Lower leg skin (tissue), 4 donors: ENCODE results near the gene NPHS1. TPM values are rescaled to one million over a fixed set of nuclear protein-coding genes. Genes with fewer than 3 reads are reported as not detected.
A peak's percentile ranks its signal among the peaks of the same experiment; 100 is the strongest.
"Not testable (repeated sequence)": the region's sequence is repeated elsewhere in the genome, so short reads cannot be mapped to it uniquely, and the experiment has no call there.

Experiments used
- DNase-seq, 2 donors: peaks; one replicate each; pipeline ENCODE4 v3.0.0-alpha.2; 2019; ENCODE audit warnings: low spot score in 2 of 2
- H3K4me3 ChIP-seq: fragments of 200-600 bp; sonication (generic); 2 replicates; pipeline ENCODE4 v1.5.1; 2017; ENCODE audit warnings: mild to moderate bottlenecking, low read depth; ENCODE audit not compliant: poor library complexity, severe bottlenecking
- CTCF ChIP-seq, 3 donors: fragments of 450-650 bp; IDR thresholded peaks; one replicate each; pipeline ENCODE4 v1.5.1; 2016; ENCODE audit warnings: antibody characterized with exemption in 3 of 3, mild to moderate bottlenecking in 3 of 3, moderate library complexity in 2 of 3
- POLR2A ChIP-seq, 2 donors: fragments of 450-650 bp; IDR thresholded peaks; one replicate each; pipeline ENCODE4 v1.6.1; 2016 to 2017; ENCODE audit warnings: antibody characterized with exemption in 2 of 2, mild to moderate bottlenecking in 1 of 2, moderate library complexity in 1 of 2
- WGBS, 2 donors: methylation state at CpG; one replicate each; pipeline ENCODE4 v1.1.5; 2018; 5-methylcytosine and 5-hydroxymethylcytosine counted together
- intact Hi-C: fragments of 100-400 bp; cut with DNase I; formaldehyde crosslinking; loops from one replicate; pipeline ENCODE4 v1.15.0; 2023; ENCODE audit warnings: low total_unique reads
- total RNA-seq, 4 donors: library from RNA; depleted of rRNA; stranded (reverse); fragments of >200 nt; gene quantifications; one replicate each; pipeline ENCODE4 v1.1.0, GENCODE V29; 2016

NPHS1 gene
- total RNA-seq, 4 donors from 2014 or later: not detected

- no peak overlapping the region for H3K4me3 ChIP-seq
- intact Hi-C loops: no loop called here
- WGBS, 2 donors: 87 to 90% methylated on average over 5 of the region's 5 CpGs
- no peak for DNase-seq
- TF ChIP-seq CTCF (IDR thresholded peaks at IDR 0.05): no peak
- TF ChIP-seq POLR2A (IDR thresholded peaks at IDR 0.05): no peak
Measured at GRCh38 chr19:35872180-35872579, 19.9 kb upstream of the NPHS1 start.

GRCh38 chr19:35871611-35872010, 19.3 kb upstream of the NPHS1 start:
- intact Hi-C loops: no loop called here
- no peak overlapping the region for H3K4me3 ChIP-seq
- TF ChIP-seq CTCF (IDR thresholded peaks at IDR 0.05) (no peak), POLR2A (IDR thresholded peaks at IDR 0.05) (no peak)
- DNase-seq: no peak
- WGBS, 2 donors: 85 to 86% methylated on average over 12 of the region's 12 CpGs

- WGBS, 2 donors: 76% methylated on average over 12 of the region's 12 CpGs
- intact Hi-C loops: no loop called here
- TF ChIP-seq CTCF (IDR thresholded peaks at IDR 0.05) (no peak), POLR2A (IDR thresholded peaks at IDR 0.05) (no peak)
- H3K4me3 ChIP-seq: no peak overlapping the region
- DNase-seq: no peak
Measured at GRCh38 chr19:35870798-35871197, 18.5 kb upstream of the NPHS1 start.

- intact Hi-C loops, DNase-seq, H3K4me3 ChIP-seq: not testable (repeated sequence)
- 41 to 42% methylated on average over 26 of the region's 26 CpGs for WGBS, 2 donors
Measured at GRCh38 chr19:35870124-35870736, 17.9 kb upstream of the NPHS1 start.

GRCh38 chr19:35869327-35870123, 17.2 kb upstream of the NPHS1 start:
- intact Hi-C loops: no loop called here
- no peak overlapping the region for H3K4me3 ChIP-seq
- peak in 1 of 2 donors; percentile 29 for DNase-seq
- WGBS, 2 donors: 1 to 2% methylated on average over 41 to 44 of the region's 51 CpGs
- TF ChIP-seq CTCF (IDR thresholded peaks at IDR 0.05): no peak
- no peak for TF ChIP-seq POLR2A (IDR thresholded peaks at IDR 0.05)

GRCh38 chr19:35868823-35869326, 16.6 kb upstream of the NPHS1 start:
- TF ChIP-seq CTCF (IDR thresholded peaks at IDR 0.05) (no peak), POLR2A (IDR thresholded peaks at IDR 0.05) (no peak)
- intact Hi-C loops: no loop called here
- no peak overlapping the region for H3K4me3 ChIP-seq
- no peak for DNase-seq
- 4 to 8% methylated on average over 4 to 12 of the region's 15 CpGs for WGBS, 2 donors
